PC-3 (cell line): ENCODE results near the gene COX18. TPM values are rescaled to one million over a fixed set of nuclear protein-coding genes. Genes with fewer than 3 reads are reported as not detected.

Experiments
- ATAC-seq: fragments of 200-7000 bp; cut with Tn5 transposase; 2 replicates; pipeline ENCODE4 v1.9.1; 2020; ENCODE audit warnings: mild to moderate bottlenecking, moderate library complexity
- BruUV-seq: library from RNA; stranded (reverse); fragments of 400-500 nt; replicated peaks from 2 replicates; lab custom pipeline; 2021; lab: Mats Ljungman, UMichigan
- CTCF ChIA-PET: fragments of 300-600 bp; sonication (Branson Sonifier 250); formaldehyde crosslinking; loops from one replicate; lab custom pipeline; 2022; ENCODE audit warnings: antibody characterized with exemption; lab: Charles Lee
- POLR2A ChIA-PET: fragments of 300-600 bp; sonication (Branson Sonifier 250); formaldehyde crosslinking; loops from one replicate; lab custom pipeline; 2022; ENCODE audit warnings: antibody characterized with exemption; ENCODE audit not compliant: unreplicated experiment; lab: Charles Lee
- DNase-seq: peaks from one replicate; pipeline ENCODE4 v3.0.0-alpha.2; 2015
- H2AFZ ChIP-seq: fragments of 300-600 bp; sonication (generic); 2 replicates; pipeline ENCODE4 v1.6.0; 2016; ENCODE audit warnings: antibody characterized with exemption, low read length
- H3F3A ChIP-seq: fragments of 300-600 bp; sonication (generic); one replicate; pipeline ENCODE4 v1.6.0; 2017; ENCODE audit warnings: antibody characterized with exemption, low read length, control low read depth, mild to moderate bottlenecking; ENCODE audit not compliant: unreplicated experiment
- H3K27ac ChIP-seq: fragments of 300-600 bp; sonication (generic); 2 replicates; pipeline ENCODE4 v1.5.1; 2016; ENCODE audit warnings: mild to moderate bottlenecking, low read length
- H3K27me3 ChIP-seq: fragments of 300-600 bp; sonication (generic); 2 replicates; pipeline ENCODE4 v1.6.1; 2016; ENCODE audit warnings: low read length, mixed read lengths
- H3K36me3 ChIP-seq: fragments of 300-600 bp; sonication (generic); 2 replicates; pipeline ENCODE4 v1.6.1; 2016; ENCODE audit warnings: low read depth, mixed run types, low read length, mixed read lengths
- H3K4me1 ChIP-seq: fragments of 300-600 bp; sonication (generic); 2 replicates; pipeline ENCODE4 v1.5.1; 2016; ENCODE audit warnings: low read length; ENCODE audit not compliant: insufficient read depth
- H3K4me2 ChIP-seq: fragments of 300-600 bp; sonication (generic); 2 replicates; pipeline ENCODE4 v1.6.0; 2016; ENCODE audit warnings: low read length
- H3K4me3 ChIP-seq: fragments of 300-600 bp; sonication (generic); 2 replicates; pipeline ENCODE4 v1.5.1; 2016; ENCODE audit warnings: mild to moderate bottlenecking, low read length, mixed read lengths
- H3K79me2 ChIP-seq: fragments of 300-600 bp; sonication (generic); 2 replicates; pipeline ENCODE4 v1.6.1; 2017; ENCODE audit warnings: low read length, mixed read lengths
- H3K9ac ChIP-seq: fragments of 300-600 bp; sonication (generic); 2 replicates; pipeline ENCODE4 v1.6.0; 2016; ENCODE audit warnings: mild to moderate bottlenecking, low read length
- H3K9me2 ChIP-seq: fragments of 300-600 bp; sonication (generic); replicated peaks from 2 replicates; pipeline ENCODE4 v1.6.1; 2016; ENCODE audit warnings: mixed run types, low read length, mixed read lengths
- H3K9me3 ChIP-seq: fragments of 300-600 bp; sonication (generic); 2 replicates; pipeline ENCODE4 v1.6.1; 2016; ENCODE audit warnings: low read length, mixed read lengths
- H4K20me1 ChIP-seq: fragments of 300-600 bp; sonication (generic); 2 replicates; pipeline ENCODE4 v1.6.1; 2016; ENCODE audit warnings: low read length, mixed read lengths
- EZH2 ChIP-seq: fragments of 300-600 bp; sonication (generic); IDR thresholded peaks from one replicate; pipeline ENCODE4 v1.6.1; 2017; ENCODE audit warnings: antibody characterized with exemption, mild to moderate bottlenecking, low read length; ENCODE audit not compliant: unreplicated experiment
- EZH2phosphoT487 ChIP-seq: fragments of 300-600 bp; sonication (generic); IDR thresholded peaks from 2 replicates; pipeline ENCODE4 v1.6.1; 2018; ENCODE audit warnings: mild to moderate bottlenecking, antibody characterized with exemption, low read length, borderline replicate concordance
- intact Hi-C: fragments of 100-400 bp; cut with micrococcal nuclease; formaldehyde crosslinking; loops from 2 replicates; pipeline ENCODE4 v1.9.0; 2023
- total RNA-seq: library from RNA; depleted of rRNA; stranded (reverse); fragments of >200 nt; gene quantifications from 2 replicates; pipeline ENCODE4 v1.2.3, GENCODE V29; 2014
- TF ChIP-seq, protein P1 (sequence below): fragments of 300-600 bp; sonication (generic); conservative IDR thresholded peaks from 2 replicates; pipeline ENCODE4 v1.5.1; 2017; ENCODE audit warnings: antibody characterized with exemption, low read depth, mild to moderate bottlenecking, low read length

The COX18 gene
- total RNA-seq, 1 experiment from 2014 or later = 32.8 TPM

DNA sequence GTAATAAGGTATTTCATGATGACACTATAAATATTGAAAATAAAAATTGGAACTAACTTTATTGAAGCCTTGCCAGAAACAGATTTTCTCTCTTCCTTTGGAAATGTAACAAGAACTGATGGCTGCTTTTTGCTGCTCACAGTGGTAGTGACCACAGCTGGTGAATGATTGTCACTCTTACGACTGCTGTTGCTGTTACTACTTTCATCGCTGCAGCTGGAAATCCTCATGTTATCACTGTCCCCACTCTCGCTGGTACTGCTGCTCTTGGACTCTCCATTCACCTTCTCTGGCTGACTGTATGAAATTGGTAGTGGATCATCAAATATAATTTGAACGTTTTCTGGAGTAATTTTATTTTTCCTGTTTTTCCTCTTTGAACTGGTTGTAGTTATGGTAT is 28.5 kb upstream of the COX18 start:
- intact Hi-C loops = no loop called here
- Histone ChIP-seq H3K4me1 (no peaks in the 10 kb centered on the region), H3K9ac (no peak overlapping the region), H3K27ac (no peak overlapping the region), H3K4me2 (no peak overlapping the region), H3K4me3 (no peak overlapping the region), H2AFZ (no peak overlapping the region), H3K9me3 (no peaks in the 10 kb centered on the region), H3K9me2 (no peaks in the 10 kb centered on the region), H4K20me1 (no peaks in the 10 kb centered on the region), H3K79me2 (no peaks in the 10 kb centered on the region), H3F3A (no peaks in the 10 kb centered on the region), H3K36me3 (peaks cover 57% of the 10 kb centered on the region), H3K27me3 (no peaks in the 10 kb centered on the region)
- ATAC-seq (no peak), DNase-seq (no peak)
- BruUV-seq = no TSS peak
- ChIA-PET CTCF (no interaction called here), POLR2A (no interaction called here)
- TF ChIP-seq, protein P1, sequence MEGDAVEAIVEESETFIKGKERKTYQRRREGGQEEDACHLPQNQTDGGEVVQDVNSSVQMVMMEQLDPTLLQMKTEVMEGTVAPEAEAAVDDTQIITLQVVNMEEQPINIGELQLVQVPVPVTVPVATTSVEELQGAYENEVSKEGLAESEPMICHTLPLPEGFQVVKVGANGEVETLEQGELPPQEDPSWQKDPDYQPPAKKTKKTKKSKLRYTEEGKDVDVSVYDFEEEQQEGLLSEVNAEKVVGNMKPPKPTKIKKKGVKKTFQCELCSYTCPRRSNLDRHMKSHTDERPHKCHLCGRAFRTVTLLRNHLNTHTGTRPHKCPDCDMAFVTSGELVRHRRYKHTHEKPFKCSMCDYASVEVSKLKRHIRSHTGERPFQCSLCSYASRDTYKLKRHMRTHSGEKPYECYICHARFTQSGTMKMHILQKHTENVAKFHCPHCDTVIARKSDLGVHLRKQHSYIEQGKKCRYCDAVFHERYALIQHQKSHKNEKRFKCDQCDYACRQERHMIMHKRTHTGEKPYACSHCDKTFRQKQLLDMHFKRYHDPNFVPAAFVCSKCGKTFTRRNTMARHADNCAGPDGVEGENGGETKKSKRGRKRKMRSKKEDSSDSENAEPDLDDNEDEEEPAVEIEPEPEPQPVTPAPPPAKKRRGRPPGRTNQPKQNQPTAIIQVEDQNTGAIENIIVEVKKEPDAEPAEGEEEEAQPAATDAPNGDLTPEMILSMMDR = no peak
- TF ChIP-seq EZH2 (no peak), EZH2phosphoT487 (no peak)

DNA sequence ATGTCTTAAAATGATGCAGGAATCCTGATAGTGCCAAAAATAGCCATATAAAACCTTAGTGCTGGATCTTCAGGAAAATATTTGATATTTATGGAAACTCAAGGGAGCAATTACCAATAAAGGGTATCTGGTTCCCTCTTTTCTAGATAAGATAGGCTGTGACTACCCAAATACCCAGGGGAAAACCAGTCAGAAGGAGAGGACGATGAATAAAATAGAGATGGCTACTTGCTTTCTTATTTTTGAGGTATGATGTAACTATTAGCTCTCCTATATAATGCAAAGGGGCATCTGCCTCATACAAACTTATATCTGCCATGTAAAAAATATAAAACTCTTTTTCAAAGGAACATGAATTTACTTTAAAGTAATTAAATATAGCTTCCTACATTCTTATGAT is 23.4 kb upstream of the COX18 start:
- TF ChIP-seq EZH2phosphoT487 (no peak), EZH2 (no peak)
- TF ChIP-seq, protein P1 = no peak
- H4K20me1 ChIP-seq = no peaks in the 10 kb centered on the region
- H3K27me3 ChIP-seq = no peaks in the 10 kb centered on the region
- H2AFZ ChIP-seq = no peak overlapping the region
- intact Hi-C loops = no loop called here
- H3K4me1 ChIP-seq = no peaks in the 10 kb centered on the region
- no peaks in the 10 kb centered on the region for H3K9me2 ChIP-seq
- H3K4me2 ChIP-seq = no peak overlapping the region
- no peak overlapping the region for H3K9ac ChIP-seq
- DNase-seq (no peak), ATAC-seq (no peak)
- H3K27ac ChIP-seq = no peak overlapping the region
- H3K4me3 ChIP-seq = no peak overlapping the region
- no peaks in the 10 kb centered on the region for H3F3A ChIP-seq
- H3K79me2 ChIP-seq = peaks cover 11% of the 10 kb centered on the region; the same call in 1 of the 2 replicates
- POLR2A ChIA-PET = no interaction called here
- no TSS peak for BruUV-seq
- H3K9me3 ChIP-seq = no peaks in the 10 kb centered on the region
- H3K36me3 ChIP-seq = peaks cover 48% of the 10 kb centered on the region
- CTCF ChIA-PET = no interaction called here

DNA sequence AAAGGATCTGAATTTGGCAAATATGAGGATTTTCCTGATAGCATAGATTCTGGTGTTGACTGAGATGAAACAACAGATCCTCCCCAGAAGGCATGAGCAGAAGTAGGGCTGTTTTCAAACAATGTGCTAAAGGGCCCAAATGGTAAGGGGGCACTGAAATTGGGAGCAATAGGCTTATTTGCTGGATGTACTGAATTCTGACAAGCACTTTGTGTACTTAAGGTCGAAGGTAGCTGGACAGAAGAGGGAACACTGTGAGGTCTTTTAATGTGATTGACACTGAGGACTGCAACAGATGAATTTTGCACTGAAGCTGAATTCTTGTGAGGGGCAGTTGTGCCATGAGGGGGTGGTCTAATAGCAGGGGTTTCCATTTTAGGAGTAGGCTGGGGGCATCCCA is 21.2 kb upstream of the COX18 start:
- Histone ChIP-seq H3K4me1 (no peaks in the 10 kb centered on the region), H3K4me3 (no peak overlapping the region), H2AFZ (no peak overlapping the region), H3K9me2 (no peaks in the 10 kb centered on the region), H3K27me3 (no peaks in the 10 kb centered on the region), H3K27ac (no peak overlapping the region), H3K36me3 (peaks cover 42% of the 10 kb centered on the region), H3K9me3 (no peaks in the 10 kb centered on the region), H3K4me2 (no peak overlapping the region), H3K9ac (no peak overlapping the region), H3F3A (no peaks in the 10 kb centered on the region), H3K79me2 (peaks cover 20% of the 10 kb centered on the region; the same call in 1 of the 2 replicates), H4K20me1 (no peaks in the 10 kb centered on the region)
- DNase-seq = no peak
- TF ChIP-seq, protein P1 = no peak
- no peak for TF ChIP-seq EZH2phosphoT487
- no peak for TF ChIP-seq EZH2
- intact Hi-C loops = no loop called here
- CTCF ChIA-PET = no interaction called here
- BruUV-seq = no TSS peak
- no peak for ATAC-seq
- POLR2A ChIA-PET = no interaction called here
